Measurements from ENCODE around the gene ELP5. TPM values are rescaled to one million over a fixed set of nuclear protein-coding genes. Genes with fewer than 3 reads are reported as not detected.
A peak's percentile ranks its signal among the peaks of the same experiment; 100 is the strongest.

The ELP5 gene
- polyA plus RNA-seq, 10 donors, result 31.9 to 64.8 (median 35.7) TPM

DNA sequence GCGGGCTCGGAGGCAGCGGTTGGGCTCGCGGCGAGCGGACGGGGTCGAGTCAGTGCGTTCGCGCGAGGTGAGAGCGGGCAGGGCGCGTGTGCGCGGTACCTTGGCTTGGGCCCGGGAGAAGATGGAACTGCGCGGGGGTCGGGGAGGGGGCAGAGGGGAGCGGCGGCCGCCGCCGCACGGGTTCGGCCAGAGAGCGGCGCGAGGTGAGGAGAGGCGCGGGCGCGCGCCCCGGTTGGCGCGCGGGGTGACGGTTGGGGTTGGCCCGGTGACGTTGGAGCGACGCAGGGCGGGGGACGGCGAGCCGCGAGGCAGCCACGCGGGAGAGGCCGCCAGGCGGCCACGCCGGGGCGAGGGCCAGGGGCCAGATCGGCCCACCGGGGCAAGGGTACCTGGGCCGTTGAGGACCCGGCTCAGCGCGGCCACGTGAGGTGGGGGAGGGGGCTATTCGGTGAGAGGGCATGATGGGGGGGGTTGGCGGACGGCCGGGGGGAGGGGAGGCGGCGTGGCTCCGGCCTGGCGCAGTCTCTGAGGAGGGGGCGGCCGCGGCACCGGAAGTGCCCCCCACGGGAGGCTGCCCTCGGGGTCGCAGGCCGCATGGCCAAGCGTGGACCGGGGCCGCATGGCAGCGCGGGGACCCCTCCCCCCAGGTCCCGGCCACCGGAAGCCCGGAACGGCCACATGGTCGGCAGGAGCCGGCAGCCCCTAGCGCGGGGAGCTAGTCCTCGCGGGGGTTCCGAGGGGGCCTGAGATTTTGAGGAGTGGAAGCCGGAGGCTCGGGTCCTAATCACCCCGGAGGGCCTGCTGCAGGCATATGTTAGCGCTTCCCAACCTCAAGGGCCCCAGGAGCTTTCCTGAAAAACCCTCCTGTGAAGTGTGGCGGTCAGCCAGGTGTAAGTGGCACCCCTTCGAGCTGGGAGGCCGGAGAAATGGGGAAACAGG is 55.9 kb downstream of the ELP5 start:
- peak in 1 of 3 donors; percentile 59 for DNase-seq

GRCh38 chr17:7308625-7309433 is 56.8 kb downstream of the ELP5 start:
- DNase-seq, result peak; percentile 70 to 89 (median 78)

Other genes starting within 250 kb of the ELP5 start
- 100 to 1,000 TPM; 101 to 126 (median 111) TPM for gene RNASEK, start 239.6 kb upstream of the ELP5 start, polyA plus RNA-seq (ENCODE audit: insufficient read length in 10 of 10)
- 10 to 100 TPM; 15.5 to 25.4 (median 19.1) TPM for gene BCL6B, start 229.2 kb upstream of the ELP5 start, polyA plus RNA-seq (ENCODE audit: insufficient read length in 10 of 10)
- gene SLC16A13, start 216.2 kb upstream of the ELP5 start, polyA plus RNA-seq (ENCODE audit: insufficient read length in 10 of 10), result 1 to 10 TPM in 8 of 10 donors, under 1 TPM in 2; 0.62 to 2.4 (median 1.3) TPM
- under 1 TPM in 9 of 10 donors, not detected in 1; 0.11 to 0.48 (median 0.17) TPM for gene SLC16A11, start 208.1 kb upstream of the ELP5 start, polyA plus RNA-seq (ENCODE audit: insufficient read length in 10 of 10)
- 1 to 10 TPM; 1.1 to 3.5 (median 1.7) TPM for gene CLEC10A, start 172.0 kb upstream of the ELP5 start, polyA plus RNA-seq (ENCODE audit: insufficient read length in 10 of 10)
- gene ASGR2, start 137.4 kb upstream of the ELP5 start, polyA plus RNA-seq (ENCODE audit: insufficient read length in 10 of 10), result under 1 TPM in 9 of 10 donors, not detected in 1; 0.15 to 0.40 (median 0.34) TPM
- 1 to 10 TPM; 1.6 to 6.5 (median 2.3) TPM for gene ASGR1, start 72.8 kb upstream of the ELP5 start, polyA plus RNA-seq (ENCODE audit: insufficient read length in 10 of 10)
- 10 to 100 TPM; 15.3 to 31.0 (median 21.1) TPM for gene DLG4, start 32.4 kb upstream of the ELP5 start, polyA plus RNA-seq (ENCODE audit: insufficient read length in 10 of 10)
- gene ACADVL, start 32.3 kb upstream of the ELP5 start, polyA plus RNA-seq (ENCODE audit: insufficient read length in 10 of 10), result 100 to 1,000 TPM; 178 to 376 (median 256) TPM
- 10 to 100 TPM; 24.5 to 40.5 (median 34.9) TPM for gene DVL2, start 17.7 kb upstream of the ELP5 start, polyA plus RNA-seq (ENCODE audit: insufficient read length in 10 of 10)
- 10 to 100 TPM; 28.1 to 46.1 (median 34.4) TPM for gene PHF23, start 12.8 kb upstream of the ELP5 start, polyA plus RNA-seq (ENCODE audit: insufficient read length in 10 of 10)
- 100 to 1,000 TPM; 271 to 406 (median 306) TPM for gene GABARAP, start 9.8 kb upstream of the ELP5 start, polyA plus RNA-seq (ENCODE audit: insufficient read length in 10 of 10)
- gene CTDNEP1, start 481 bp upstream of the ELP5 start, polyA plus RNA-seq (ENCODE audit: insufficient read length in 10 of 10), result 100 to 1,000 TPM; 153 to 190 (median 180) TPM
- 1 to 10 TPM in 5 of 10 donors, under 1 TPM in 5; 0.47 to 3.0 (median 1.1) TPM for gene CLDN7, start 10.3 kb downstream of the ELP5 start, polyA plus RNA-seq (ENCODE audit: insufficient read length in 10 of 10)
- 10 to 100 TPM in 9 of 10 donors, 1 to 10 TPM in 1; 7.7 to 32.4 (median 26.1) TPM for gene SLC2A4, start 29.5 kb downstream of the ELP5 start, polyA plus RNA-seq (ENCODE audit: insufficient read length in 10 of 10)
- gene YBX2, start 42.4 kb downstream of the ELP5 start, polyA plus RNA-seq (ENCODE audit: insufficient read length in 10 of 10), result 1 to 10 TPM; 1.2 to 4.2 (median 1.9) TPM
- 100 to 1,000 TPM; 225 to 344 (median 294) TPM for gene EIF5A, start 55.4 kb downstream of the ELP5 start, polyA plus RNA-seq (ENCODE audit: insufficient read length in 10 of 10)
- 10 to 100 TPM; 49.3 to 70.2 (median 58.7) TPM for gene GPS2, start 63.1 kb downstream of the ELP5 start, polyA plus RNA-seq (ENCODE audit: insufficient read length in 10 of 10)
- gene NEURL4, start 77.1 kb downstream of the ELP5 start, polyA plus RNA-seq (ENCODE audit: insufficient read length in 10 of 10), result 10 to 100 TPM; 13.6 to 20.6 (median 18.6) TPM
- 10 to 100 TPM in 2 of 10 donors, 1 to 10 TPM in 8; 5.3 to 19.6 (median 8.5) TPM for gene ACAP1, start 84.3 kb downstream of the ELP5 start, polyA plus RNA-seq (ENCODE audit: insufficient read length in 10 of 10)
- 10 to 100 TPM in 1 of 10 donors, 1 to 10 TPM in 9; 5.8 to 10.3 (median 7.5) TPM for gene KCTD11, start 99.9 kb downstream of the ELP5 start, polyA plus RNA-seq (ENCODE audit: insufficient read length in 10 of 10)
- not detected for gene TMEM95, start 102.9 kb downstream of the ELP5 start, polyA plus RNA-seq (ENCODE audit: insufficient read length in 10 of 10)
- 1 to 10 TPM in 2 of 10 donors, under 1 TPM in 7, not detected in 1; 0.22 to 1.4 (median 0.69) TPM for gene TNK1, start 128.9 kb downstream of the ELP5 start, polyA plus RNA-seq (ENCODE audit: insufficient read length in 10 of 10)
- 10 to 100 TPM; 20.4 to 35.0 (median 27.2) TPM for gene PLSCR3, start 142.3 kb downstream of the ELP5 start, polyA plus RNA-seq (ENCODE audit: insufficient read length in 10 of 10)
- 10 to 100 TPM; 49.0 to 60.9 (median 54.0) TPM for gene TMEM256, start 151.9 kb downstream of the ELP5 start, polyA plus RNA-seq (ENCODE audit: insufficient read length in 10 of 10)
- gene NLGN2, start 155.6 kb downstream of the ELP5 start, polyA plus RNA-seq (ENCODE audit: insufficient read length in 10 of 10), result 10 to 100 TPM; 19.9 to 33.1 (median 25.5) TPM
- not detected for gene SPEM1, start 168.1 kb downstream of the ELP5 start, polyA plus RNA-seq (ENCODE audit: insufficient read length in 10 of 10)
- gene SPEM2, start 173.4 kb downstream of the ELP5 start, polyA plus RNA-seq (ENCODE audit: insufficient read length in 10 of 10), result not detected
- gene SPEM3, start 176.6 kb downstream of the ELP5 start, polyA plus RNA-seq (ENCODE audit: insufficient read length in 10 of 10), result under 1 TPM in 1 of 10 donors, not detected in 9; 0.04 TPM
- 1 to 10 TPM in 4 of 10 donors, under 1 TPM in 6; 0.52 to 1.4 (median 0.92) TPM for gene TMEM102, start 183.2 kb downstream of the ELP5 start, polyA plus RNA-seq (ENCODE audit: insufficient read length in 10 of 10)
- gene FGF11, start 187.3 kb downstream of the ELP5 start, polyA plus RNA-seq (ENCODE audit: insufficient read length in 10 of 10), result 1 to 10 TPM; 1.3 to 5.1 (median 3.1) TPM
- gene CHRNB1, start 192.8 kb downstream of the ELP5 start, polyA plus RNA-seq (ENCODE audit: insufficient read length in 10 of 10), result 10 to 100 TPM; 51.8 to 85.8 (median 71.8) TPM
- 10 to 100 TPM; 22.1 to 27.1 (median 24.9) TPM for gene ZBTB4, start 227.4 kb downstream of the ELP5 start, polyA plus RNA-seq (ENCODE audit: insufficient read length in 10 of 10)
- gene SLC35G6, start 229.2 kb downstream of the ELP5 start, polyA plus RNA-seq (ENCODE audit: insufficient read length in 10 of 10), result under 1 TPM in 8 of 10 donors, not detected in 2; 0.16 to 0.59 (median 0.20) TPM
- gene POLR2A, start 232.2 kb downstream of the ELP5 start, polyA plus RNA-seq (ENCODE audit: insufficient read length in 10 of 10), result 10 to 100 TPM; 50.2 to 72.7 (median 58.4) TPM

Data from muscle of back (tissue), 11 donors.